ENCODE data around the gene GBP7. TPM values are rescaled to one million over a fixed set of nuclear protein-coding genes. Genes with fewer than 3 reads are reported as not detected.

Gene GBP7
- total and polyA plus RNA-seq, 10 of the 15 experiments (the other 5 are each of a cell fraction or from before 2014, with no cell fraction given), result not detected

DNA sequence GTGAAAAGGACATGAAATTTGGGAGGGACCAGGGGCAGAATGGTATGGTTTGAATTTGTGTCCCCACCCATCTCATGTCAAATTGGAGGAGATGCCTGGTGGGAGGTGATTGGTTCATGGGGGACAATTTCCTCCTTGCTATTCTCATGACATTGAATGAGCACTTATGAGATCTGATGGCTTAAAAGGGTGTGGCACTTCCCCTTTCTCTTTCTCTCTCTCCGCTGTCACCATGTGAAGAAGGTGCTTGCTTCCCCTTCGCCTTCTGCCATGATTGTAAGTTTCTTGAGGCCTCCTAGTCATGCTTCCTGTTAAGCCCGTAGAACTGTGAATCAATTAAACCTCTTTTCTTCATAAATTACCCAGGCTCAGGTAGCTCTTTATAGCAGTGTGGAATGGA, 30.6 kb upstream of the GBP7 start:
- no peak for DNase-seq (ENCODE audit: low read depth, low spot score)
- no peak for ATAC-seq
- TF ChIP-seq SPI1 (IDR thresholded peaks at IDR 0.05; ENCODE audit: borderline replicate concordance, insufficient read depth, low read depth, low read length) (peak; percentile 25; the same call in 1 of the 2 replicates), POLR2AphosphoS5 (IDR thresholded peaks at IDR 0.05; ENCODE audit: low read length) (no peak), PML (IDR thresholded peaks at IDR 0.05; ENCODE audit: low read length) (no peak)
- Histone ChIP-seq H3K36me3 (ENCODE audit: control insufficient read depth in 2 of 2, insufficient read depth in 2 of 2, low read length in 1 of 2) (no peaks in the 10 kb centered on the region), H3K79me2 (ENCODE audit: control insufficient read depth, insufficient read depth, low read length) (no peaks in the 10 kb centered on the region), H3K9me3 (replicated peaks; ENCODE audit: control insufficient read depth, insufficient read depth, low read length) (peaks cover 9% of the 10 kb centered on the region; the same call in 2 of the 3 replicates), H3K27me3 (replicated peaks in 1 of 2; ENCODE audit: control insufficient read depth in 2 of 2, insufficient read depth in 2 of 2, low read length in 1 of 2) (no peaks in the 10 kb centered on the region), H3K9ac (ENCODE audit: control insufficient read depth, insufficient read depth, low read length) (no peak overlapping the region), H2AFZ (ENCODE audit: control insufficient read depth, low read depth, low read length) (no peak overlapping the region), H3K4me3 (no peak overlapping the region), H3K4me1 (ENCODE audit: control insufficient read depth, insufficient read depth, low read length) (0 out of 2 replicates have a peak, but pooled peaks cover 2% of the 10 kb centered on the region), H4K20me1 (ENCODE audit: control insufficient read depth, insufficient read depth) (no peaks in the 10 kb centered on the region), H3K4me2 (ENCODE audit: control insufficient read depth, insufficient read depth) (no peak overlapping the region), H3K27ac (ENCODE audit: control insufficient read depth, insufficient read depth) (no peak overlapping the region)
- FAIRE-seq, result no peak
- intact Hi-C loops (cut with micrococcal nuclease; ENCODE audit: unreplicated experiment) (no loop called here), in situ Hi-C loops (cut with MboI) (no loop called here)
- no TSS peak for BruUV-seq (replicated peaks)
- WGBS (ENCODE audit: insufficient coverage, insufficient replicate concordance, low lambda C conversion rate, missing lambda C conversion rate), result 56% methylated on average over 3 of the region's 3 CpGs
- RAD21 ChIA-PET (ENCODE audit: unreplicated experiment), result no interaction called here
- CTCF ChIA-PET, result no interaction called here
- POLR2A ChIA-PET, result no interaction called here
- SMC1A ChIA-PET (ENCODE audit: uncharacterized antibody, unreplicated experiment), result no interaction called here

DNA sequence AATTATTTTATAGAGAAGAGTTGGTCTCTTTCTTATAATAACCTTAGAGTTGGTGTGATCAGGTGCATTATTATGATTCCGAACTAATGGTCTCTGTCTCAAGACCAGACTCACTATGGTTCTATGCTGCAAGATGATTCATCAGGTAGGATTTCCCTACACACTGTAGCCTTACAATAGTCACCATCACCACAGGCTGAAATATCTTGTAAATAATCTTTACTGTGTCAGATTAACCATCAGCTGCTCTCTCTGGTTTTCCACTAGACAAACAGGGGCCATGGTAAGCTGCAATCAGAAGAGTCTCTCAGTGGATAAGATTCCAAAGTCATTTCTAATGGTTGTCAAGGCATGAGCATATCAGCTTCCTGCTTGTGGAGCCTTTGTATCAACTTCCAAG, 27.4 kb upstream of the GBP7 start:
- peaks cover 7% of the 10 kb centered on the region; the same call in 2 of the 3 replicates for H3K9me3 ChIP-seq (replicated peaks; ENCODE audit: control insufficient read depth, insufficient read depth, low read length)
- BruUV-seq (replicated peaks), result no TSS peak
- H3K27ac ChIP-seq (ENCODE audit: control insufficient read depth, insufficient read depth), result no peak overlapping the region
- no peaks in the 10 kb centered on the region for H4K20me1 ChIP-seq (ENCODE audit: control insufficient read depth, insufficient read depth)
- no peaks in the 10 kb centered on the region for H3K27me3 ChIP-seq (replicated peaks in 1 of 2; ENCODE audit: control insufficient read depth in 2 of 2, insufficient read depth in 2 of 2, low read length in 1 of 2)
- ChIA-PET CTCF (interaction anchor here (1.2 to 1.4 kb wide), 2 partner anchors 10 to 13 kb away, joined by 3 to 4 read pairs; no protein-coding TSS in a partner anchor), SMC1A (ENCODE audit: uncharacterized antibody, unreplicated experiment) (no interaction called here), RAD21 (ENCODE audit: unreplicated experiment) (interaction anchor here (1.0 to 1.5 kb wide), 2 partner anchors 117 to 156 kb away, joined by 3 read pairs; no protein-coding TSS in a partner anchor), POLR2A (no interaction called here)
- in situ Hi-C loops (cut with MboI), result no loop called here
- no peak overlapping the region for H3K4me3 ChIP-seq
- no peak overlapping the region for H3K4me2 ChIP-seq (ENCODE audit: control insufficient read depth, insufficient read depth)
- H3K4me1 ChIP-seq (ENCODE audit: control insufficient read depth, insufficient read depth, low read length), result peaks cover 13% of the 10 kb centered on the region; the same call in 1 of the 2 replicates
- H3K9ac ChIP-seq (ENCODE audit: control insufficient read depth, insufficient read depth, low read length), result no peak overlapping the region
- FAIRE-seq, result no peak
- no peak for ATAC-seq
- WGBS (ENCODE audit: insufficient coverage, insufficient replicate concordance, low lambda C conversion rate, missing lambda C conversion rate), result 95% methylated on average over 1 of the region's 1 CpG
- no peaks in the 10 kb centered on the region for H3K79me2 ChIP-seq (ENCODE audit: control insufficient read depth, insufficient read depth, low read length)
- DNase-seq (ENCODE audit: low read depth, low spot score), result no peak
- intact Hi-C loops (cut with micrococcal nuclease; ENCODE audit: unreplicated experiment), result loop anchor here (5.0 kb wide), 1 partner anchor 161 kb away; no protein-coding TSS in a partner anchor
- no peak overlapping the region for H2AFZ ChIP-seq (ENCODE audit: control insufficient read depth, low read depth, low read length)
- H3K36me3 ChIP-seq (ENCODE audit: control insufficient read depth in 2 of 2, insufficient read depth in 2 of 2, low read length in 1 of 2), result no peaks in the 10 kb centered on the region
- TF ChIP-seq, protein P1, sequence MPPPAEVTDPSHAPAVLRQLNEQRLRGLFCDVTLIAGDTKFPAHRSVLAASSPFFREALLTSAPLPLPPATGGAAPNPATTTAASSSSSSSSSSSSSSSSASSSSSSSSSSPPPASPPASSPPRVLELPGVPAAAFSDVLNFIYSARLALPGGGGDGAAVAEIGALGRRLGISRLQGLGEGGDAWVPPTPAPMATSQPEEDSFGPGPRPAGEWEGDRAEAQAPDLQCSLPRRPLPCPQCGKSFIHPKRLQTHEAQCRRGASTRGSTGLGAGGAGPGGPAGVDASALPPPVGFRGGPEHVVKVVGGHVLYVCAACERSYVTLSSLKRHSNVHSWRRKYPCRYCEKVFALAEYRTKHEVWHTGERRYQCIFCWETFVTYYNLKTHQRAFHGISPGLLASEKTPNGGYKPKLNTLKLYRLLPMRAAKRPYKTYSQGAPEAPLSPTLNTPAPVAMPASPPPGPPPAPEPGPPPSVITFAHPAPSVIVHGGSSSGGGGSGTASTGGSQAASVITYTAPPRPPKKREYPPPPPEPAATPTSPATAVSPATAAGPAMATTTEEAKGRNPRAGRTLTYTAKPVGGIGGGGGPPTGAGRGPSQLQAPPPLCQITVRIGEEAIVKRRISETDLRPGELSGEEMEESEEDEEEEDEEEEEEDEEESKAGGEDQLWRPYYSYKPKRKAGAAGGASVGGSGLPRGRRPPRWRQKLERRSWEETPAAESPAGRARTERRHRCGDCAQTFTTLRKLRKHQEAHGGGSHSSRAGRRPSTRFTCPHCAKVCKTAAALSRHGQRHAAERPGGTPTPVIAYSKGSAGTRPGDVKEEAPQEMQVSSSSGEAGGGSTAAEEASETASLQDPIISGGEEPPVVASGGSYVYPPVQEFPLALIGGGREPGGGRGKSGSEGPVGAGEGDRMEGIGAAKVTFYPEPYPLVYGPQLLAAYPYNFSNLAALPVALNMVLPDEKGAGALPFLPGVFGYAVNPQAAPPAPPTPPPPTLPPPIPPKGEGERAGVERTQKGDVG (CRISPR knock-in tag; IDR thresholded peaks at IDR 0.05), result no peak
- TF ChIP-seq GABPA (IDR thresholded peaks at IDR 0.05; ENCODE audit: low read depth), result no peak
- no peak for TF ChIP-seq ATF7 (IDR thresholded peaks at IDR 0.05; ENCODE audit: low read depth)
- TF ChIP-seq HDAC2 (IDR thresholded peaks at IDR 0.05), result no peak
- TF ChIP-seq, protein P2, sequence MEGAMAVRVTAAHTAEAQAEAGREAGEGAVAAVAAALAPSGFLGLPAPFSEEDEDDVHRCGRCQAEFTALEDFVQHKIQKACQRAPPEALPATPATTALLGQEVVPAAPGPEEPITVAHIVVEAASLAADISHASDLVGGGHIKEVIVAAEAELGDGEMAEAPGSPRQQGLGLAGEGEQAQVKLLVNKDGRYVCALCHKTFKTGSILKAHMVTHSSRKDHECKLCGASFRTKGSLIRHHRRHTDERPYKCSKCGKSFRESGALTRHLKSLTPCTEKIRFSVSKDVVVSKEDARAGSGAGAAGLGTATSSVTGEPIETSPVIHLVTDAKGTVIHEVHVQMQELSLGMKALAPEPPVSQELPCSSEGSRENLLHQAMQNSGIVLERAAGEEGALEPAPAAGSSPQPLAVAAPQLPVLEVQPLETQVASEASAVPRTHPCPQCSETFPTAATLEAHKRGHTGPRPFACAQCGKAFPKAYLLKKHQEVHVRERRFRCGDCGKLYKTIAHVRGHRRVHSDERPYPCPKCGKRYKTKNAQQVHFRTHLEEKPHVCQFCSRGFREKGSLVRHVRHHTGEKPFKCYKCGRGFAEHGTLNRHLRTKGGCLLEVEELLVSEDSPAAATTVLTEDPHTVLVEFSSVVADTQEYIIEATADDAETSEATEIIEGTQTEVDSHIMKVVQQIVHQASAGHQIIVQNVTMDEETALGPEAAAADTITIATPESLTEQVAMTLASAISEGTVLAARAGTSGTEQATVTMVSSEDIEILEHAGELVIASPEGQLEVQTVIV (IDR thresholded peaks at IDR 0.05; ENCODE audit: borderline replicate concordance, partially characterized antibody), result no peak
- TF ChIP-seq, protein P3, sequence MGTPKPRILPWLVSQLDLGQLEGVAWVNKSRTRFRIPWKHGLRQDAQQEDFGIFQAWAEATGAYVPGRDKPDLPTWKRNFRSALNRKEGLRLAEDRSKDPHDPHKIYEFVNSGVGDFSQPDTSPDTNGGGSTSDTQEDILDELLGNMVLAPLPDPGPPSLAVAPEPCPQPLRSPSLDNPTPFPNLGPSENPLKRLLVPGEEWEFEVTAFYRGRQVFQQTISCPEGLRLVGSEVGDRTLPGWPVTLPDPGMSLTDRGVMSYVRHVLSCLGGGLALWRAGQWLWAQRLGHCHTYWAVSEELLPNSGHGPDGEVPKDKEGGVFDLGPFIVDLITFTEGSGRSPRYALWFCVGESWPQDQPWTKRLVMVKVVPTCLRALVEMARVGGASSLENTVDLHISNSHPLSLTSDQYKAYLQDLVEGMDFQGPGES (IDR thresholded peaks at IDR 0.05), result no peak
- TF ChIP-seq RELA (IDR thresholded peaks at IDR 0.05; ENCODE audit: borderline replicate concordance, partially characterized antibody), result no peak

Measured in GM12878 (cell line).